NCI-H526 treated with DMSO at 0.1 percent for 48 hours (cell line): Measurements from ENCODE around the gene MRPS27.
A peak's percentile ranks its signal among the peaks of the same experiment; 100 is the strongest.
"Not testable (repeated sequence)": the region's sequence is repeated elsewhere in the genome, so short reads cannot be mapped to it uniquely, and the experiment has no call there.

Experiments used
- DNase-seq: peaks from one replicate; lab custom pipeline; 2025; lab: John Stamatoyannopoulos, UW

Gene MRPS27

DNA sequence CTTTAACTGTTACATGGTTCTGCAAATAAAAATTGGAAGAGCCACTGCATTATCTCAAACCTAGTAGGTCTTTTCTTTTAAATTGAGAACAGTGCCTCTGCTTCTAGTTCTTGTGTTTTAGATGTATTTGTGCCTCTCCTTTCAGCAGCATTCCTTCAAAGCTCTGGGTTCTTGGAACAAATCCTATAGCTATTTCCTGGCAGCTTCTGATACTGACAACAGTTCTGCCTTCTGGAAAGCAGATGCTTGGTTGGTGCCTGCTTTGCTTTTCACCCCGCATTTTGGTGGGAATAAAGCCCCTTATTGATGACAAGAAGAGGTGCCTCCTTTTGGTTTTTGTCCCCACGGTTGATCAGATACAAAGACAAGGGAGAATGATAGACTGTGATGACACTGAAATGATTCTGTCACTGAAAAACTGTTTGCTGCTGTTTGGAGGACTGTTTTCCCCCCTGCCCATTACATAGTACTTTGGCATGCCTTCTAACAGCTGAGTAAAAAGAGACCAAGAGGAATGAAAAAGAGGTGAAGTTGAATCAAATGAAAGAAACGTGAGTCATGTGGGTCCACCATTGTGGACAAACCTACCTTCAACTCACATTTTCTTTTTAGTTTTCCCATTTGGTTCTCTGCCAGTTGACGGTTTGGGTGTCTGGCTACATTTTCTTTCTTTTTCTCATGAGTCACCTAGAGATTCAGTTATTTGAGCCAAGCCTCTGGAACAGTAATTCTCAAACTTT lies 5.7 kb upstream of the MRPS27 start:
- DNase-seq = no peak

GRCh38 chr5:72324189-72324825 lies 4.3 kb upstream of the MRPS27 start:
- no peak for DNase-seq

- not testable (repeated sequence) for DNase-seq
Measured at GRCh38 chr5:72319435-72319975, 535 bp downstream of the MRPS27 start.

DNA sequence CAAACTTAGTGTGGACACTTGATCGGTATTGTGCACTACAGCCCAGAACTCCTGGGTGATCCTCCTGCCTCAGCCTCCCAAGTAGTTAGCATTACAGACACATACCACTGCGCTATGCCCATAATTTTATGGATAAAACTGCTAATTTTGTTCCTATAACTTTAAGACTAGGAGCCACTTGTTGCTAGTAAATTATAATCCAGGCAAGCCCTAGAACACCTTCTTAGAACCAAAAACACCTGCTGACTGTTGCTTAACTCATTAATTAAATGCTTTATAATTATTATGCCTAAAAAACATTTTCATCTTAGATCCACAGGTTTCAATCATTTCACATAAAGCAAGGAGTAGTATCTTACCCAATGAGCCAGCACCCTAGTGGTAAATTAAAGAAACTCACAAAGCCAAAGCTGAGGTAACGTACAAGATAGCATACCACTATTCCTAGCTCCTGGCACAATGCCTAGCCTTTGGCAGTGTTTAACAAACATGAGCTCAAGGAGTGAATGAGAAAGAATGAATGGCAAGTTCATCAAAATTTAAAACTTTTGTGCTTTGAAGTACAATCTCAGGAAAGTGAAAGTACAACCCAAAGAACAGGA lies 5.4 kb downstream of the MRPS27 start:
- DNase-seq = no peak

- DNase-seq = no peak
Measured at GRCh38 chr5:72313141-72313540, 6.9 kb downstream of the MRPS27 start.

GRCh38 chr5:72308853-72309191 lies 11.2 kb downstream of the MRPS27 start:
- no peak for DNase-seq

GRCh38 chr5:72307968-72308852 lies 11.8 kb downstream of the MRPS27 start:
- peak; percentile 87 for DNase-seq

DNA sequence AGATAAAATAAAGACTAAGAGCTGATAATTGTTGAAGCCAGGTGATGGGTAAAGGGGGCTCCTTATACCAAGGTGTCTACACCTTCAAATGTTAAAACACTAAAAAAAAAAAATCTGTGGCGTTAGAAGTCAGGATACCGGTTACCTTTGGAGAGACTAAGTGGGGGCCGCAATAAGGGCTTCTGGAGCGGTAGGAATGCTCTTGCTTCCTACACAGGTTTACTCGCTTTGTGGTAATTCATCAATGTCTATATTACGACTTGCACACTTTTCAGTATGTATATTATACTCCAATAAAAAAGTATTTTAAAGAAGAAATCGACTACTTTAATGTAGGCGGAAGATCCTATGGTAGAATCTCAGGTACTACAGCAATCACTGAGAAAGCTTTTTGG lies 12.5 kb downstream of the MRPS27 start:
- no peak for DNase-seq

DNA sequence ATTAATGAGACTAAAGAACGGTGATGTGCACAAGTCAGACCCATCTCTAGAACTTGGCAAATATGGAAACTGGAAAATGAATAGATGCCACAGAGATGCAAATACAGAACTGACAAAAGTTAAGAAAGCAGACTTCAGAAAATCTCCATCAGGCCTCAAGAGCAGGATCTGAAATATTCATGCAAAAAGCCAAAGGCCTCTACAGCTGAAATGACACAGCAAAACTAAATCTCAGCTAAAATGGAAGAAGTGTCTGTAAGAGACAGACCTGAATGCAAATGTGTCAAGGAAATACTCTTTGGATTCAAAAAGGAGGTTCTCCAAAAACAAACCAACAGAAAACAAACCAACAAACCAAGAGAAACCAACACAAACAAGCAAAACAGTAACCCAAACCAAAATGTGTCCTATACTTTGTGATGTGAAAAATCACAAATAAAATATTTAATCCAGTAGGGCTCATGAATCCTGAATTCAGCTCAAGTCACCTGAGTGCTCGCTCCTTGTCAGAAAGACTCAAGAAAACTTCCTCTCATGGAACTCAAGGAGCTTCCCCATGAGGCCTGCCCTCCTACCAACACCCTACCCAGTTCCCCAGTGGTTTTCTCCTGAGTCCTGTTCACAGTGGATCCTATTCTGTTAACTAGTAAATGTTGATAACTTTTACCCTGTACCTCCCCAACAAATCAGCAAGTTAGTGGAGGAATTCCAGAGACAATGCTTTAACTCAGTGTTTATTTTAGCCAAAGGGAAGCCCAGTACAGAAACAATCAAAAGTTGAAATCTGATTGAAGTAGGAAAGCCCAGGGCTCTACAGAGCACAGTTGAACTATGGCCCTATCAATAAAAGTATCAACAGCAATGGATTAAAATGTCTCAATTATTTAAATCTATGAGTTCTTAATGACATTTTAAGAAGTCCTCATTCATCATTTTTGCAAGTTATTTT lies 14.6 kb downstream of the MRPS27 start:
- no peak for DNase-seq

DNA sequence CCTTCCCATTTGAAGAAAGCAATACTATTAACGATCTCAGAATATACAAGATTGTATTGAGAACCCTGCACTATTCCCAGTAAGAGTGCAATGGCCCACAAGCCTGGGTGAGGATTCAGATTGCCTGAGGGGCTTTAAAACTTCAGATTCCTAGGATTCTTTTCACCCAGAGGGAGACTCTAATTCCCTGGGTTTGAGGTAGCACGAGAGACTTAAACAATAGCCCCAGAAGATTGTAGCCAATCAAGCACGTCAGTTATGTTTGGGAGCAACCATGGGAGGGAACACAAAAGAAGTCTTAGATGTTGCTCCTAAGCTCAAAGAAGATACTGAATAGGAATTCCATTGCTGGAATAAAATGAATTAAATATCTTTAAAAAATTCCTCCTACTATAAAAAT lies 17.9 kb downstream of the MRPS27 start:
- DNase-seq = no peak

- peak; percentile 50 for DNase-seq
Measured at GRCh38 chr5:72301557-72301956, 18.5 kb downstream of the MRPS27 start.

DNA sequence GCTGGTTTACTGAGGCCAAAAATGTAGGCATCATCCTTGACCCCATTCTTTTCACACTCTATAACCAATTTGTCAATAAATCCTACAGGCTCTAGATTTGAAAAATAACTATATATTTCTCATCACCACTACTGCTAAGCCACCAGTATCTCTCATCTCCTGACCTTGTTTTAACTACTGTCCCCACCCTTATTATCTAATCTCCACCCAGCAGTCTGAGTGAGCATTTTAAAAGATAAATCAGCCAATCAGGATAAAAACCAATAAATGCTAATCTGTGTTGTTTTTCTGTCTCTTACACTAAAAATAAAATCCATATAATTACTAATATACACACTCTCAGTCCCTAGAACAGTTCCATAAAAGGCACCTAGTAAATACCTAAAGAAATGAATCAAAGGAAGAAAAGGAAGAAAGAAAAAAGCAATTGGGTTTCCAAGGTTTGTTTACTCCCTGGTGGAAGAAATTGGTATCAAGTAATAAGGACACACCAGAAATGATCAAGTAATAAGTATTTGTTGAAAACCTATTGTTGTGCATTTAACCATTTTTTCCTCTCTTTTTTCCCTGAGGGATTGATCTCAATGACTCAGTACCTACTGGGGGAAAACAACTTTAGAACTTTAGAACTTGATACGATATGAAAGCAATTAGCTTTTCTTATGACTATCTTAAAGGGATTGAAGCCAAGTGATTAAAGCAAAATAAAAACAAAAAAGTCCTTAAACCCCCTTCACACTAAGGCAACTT lies 19.3 kb downstream of the MRPS27 start:
- DNase-seq = no peak

GRCh38 chr5:72298711-72299110 lies 21.3 kb downstream of the MRPS27 start:
- DNase-seq = no peak

DNA sequence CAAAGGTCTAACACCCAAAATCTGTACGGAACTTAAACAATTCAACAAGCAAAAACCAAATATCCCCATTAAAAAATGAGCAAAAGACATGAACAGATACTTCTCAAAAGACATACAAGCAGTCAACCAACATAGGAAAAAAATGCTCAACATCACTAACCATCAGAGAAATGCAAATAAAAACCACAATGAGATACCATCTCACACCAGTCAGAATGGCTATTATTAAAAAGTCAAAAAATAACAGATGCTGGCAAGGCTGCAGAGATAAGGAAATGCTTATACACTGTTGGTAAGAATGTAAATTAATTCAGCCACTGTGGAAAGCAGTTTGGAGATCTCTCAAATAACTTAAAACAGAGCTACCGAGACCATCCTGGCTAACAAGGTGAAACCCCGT lies 21.9 kb downstream of the MRPS27 start:
- peak; percentile 45 for DNase-seq

GRCh38 chr5:72296256-72296655 lies 23.8 kb downstream of the MRPS27 start:
- DNase-seq = no peak

- DNase-seq = no peak
Measured at GRCh38 chr5:72295539-72295938, 24.5 kb downstream of the MRPS27 start.

- DNase-seq = no peak
Measured at GRCh38 chr5:72294473-72294872, 25.6 kb downstream of the MRPS27 start.

GRCh38 chr5:72293495-72294055 lies 26.5 kb downstream of the MRPS27 start:
- DNase-seq = no peak

DNA sequence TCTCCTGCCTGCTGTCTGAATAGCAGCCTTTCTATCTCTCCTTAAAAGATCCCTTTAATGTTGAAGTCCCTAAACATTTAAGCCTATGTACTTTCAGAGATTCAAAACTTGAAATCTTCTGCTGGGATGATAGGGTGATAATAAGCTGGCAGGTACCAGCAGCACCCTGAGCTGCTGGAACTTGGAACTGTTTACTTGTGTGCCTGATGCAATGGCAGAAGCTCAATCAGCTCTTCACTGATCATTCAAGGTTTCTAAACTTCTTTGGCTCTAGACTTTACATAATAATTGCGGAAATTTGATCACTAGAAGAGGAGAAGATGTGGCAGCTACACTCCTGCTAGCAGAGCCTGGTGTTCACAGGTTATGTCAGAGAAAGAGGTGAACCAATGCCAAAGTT lies 27.6 kb downstream of the MRPS27 start:
- DNase-seq = no peak

GRCh38 chr5:72291601-72292000 lies 28.4 kb downstream of the MRPS27 start:
- DNase-seq = no peak
